NK-92 (cell line): ENCODE data around the gene DNM1.
"Not testable (repeated sequence)": the region's sequence is repeated elsewhere in the genome, so short reads cannot be mapped to it uniquely, and the experiment has no call there.

Experiments used
- DNase-seq: peaks from one replicate; lab custom pipeline; 2025; ENCODE audit not compliant: unreplicated experiment; lab: John Stamatoyannopoulos, UW

The DNM1 gene

DNA sequence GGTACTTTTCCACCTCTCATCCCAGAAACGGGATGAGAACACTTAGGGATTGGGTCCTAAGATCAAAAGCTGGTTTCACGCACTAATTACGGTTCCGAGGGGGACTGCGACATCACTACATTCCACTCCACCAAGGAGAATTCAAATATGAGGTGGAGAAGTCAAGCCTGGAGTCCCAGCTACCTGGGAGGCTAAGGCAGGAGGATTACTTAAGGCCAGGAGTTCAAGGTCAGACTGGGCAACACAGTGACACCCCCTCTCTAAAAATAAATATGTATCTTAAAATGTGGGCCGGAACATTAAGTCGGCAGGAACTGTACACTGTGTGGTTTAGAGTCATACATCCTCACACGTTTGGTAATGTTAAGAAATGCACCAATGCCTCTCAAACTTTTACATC, 71.1 kb downstream of the DNM1 start:
- DNase-seq, result no peak

DNA sequence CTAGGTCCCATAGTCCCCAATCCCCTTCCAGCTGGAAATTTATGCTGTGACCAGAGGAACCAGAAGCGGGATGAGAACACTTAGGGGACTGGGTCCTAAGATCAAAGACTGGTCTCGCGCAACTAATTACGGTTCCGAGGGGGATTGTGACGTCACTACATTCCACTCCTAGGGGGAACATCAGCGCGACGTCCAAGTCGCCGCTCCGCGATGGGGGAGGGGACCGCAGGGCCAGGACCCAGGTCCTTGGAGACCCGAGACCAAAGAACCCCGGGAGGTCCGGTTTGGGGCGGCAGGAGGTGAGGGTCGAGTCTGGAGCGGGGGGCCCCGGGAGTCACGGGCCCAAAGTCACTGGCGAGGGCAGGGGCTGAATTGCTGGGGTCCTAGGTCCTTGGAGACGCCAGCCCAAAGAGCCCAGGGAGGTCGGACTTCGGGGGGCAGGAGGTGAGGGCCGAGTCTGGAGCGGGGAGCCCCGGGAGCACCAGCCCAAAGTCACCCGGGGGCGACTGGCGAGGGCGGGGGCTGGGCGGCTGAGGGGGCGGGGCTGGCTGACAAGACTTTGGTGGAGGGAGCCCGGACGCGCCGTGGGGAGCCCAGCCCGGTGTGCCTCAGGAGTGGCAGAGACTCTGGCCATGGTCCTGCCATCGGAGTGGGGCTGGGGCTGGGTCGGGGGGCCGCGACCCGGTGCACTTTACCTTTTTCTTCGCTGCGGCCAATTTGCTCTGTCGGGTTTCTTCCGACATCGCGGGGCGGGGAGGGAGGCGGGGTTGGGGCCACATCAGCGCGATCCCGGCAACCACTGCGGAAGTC, 72.2 kb downstream of the DNM1 start, which contains the start of gene GOLGA2:
Gene GOLGA2, minus strand, starts transcription at position 810 of the 810 bp plus-strand sequence. Its CDS starts 31 bp downstream, at position 779.
- DNase-seq, result no peak

DNA sequence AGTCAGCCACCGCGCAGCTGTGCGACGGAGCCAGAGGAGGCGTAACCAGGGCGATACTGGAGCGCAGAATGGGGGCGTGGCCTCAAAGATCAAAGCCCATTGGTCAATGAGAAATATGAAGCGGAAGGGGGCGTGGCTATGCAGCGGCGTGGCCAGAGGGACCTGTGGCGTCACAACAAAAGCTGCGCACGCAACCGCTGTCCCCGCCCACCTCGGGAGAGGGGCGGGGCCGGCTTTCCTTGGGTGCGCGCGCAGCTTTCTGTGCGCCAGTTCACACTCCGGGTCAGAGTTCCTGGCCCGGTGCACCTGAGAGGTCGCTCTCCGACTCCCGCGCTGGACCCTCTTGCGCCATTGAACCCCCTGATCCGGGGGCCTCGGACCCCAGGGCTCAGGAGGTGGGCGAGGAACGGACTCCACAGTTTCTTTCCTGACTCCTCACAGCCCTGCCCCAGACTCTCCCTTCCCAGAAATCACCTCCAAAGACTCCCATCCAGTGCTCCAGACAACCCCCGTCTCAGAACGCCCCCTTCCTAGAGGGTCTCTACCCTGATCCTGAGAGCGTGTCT, 72.9 kb downstream of the DNM1 start, which contains the start of gene SWI5:
Gene SWI5, plus strand, starts transcription at position 269 of the 566 bp plus-strand sequence.
- peak; percentile 96 for DNase-seq

DNA sequence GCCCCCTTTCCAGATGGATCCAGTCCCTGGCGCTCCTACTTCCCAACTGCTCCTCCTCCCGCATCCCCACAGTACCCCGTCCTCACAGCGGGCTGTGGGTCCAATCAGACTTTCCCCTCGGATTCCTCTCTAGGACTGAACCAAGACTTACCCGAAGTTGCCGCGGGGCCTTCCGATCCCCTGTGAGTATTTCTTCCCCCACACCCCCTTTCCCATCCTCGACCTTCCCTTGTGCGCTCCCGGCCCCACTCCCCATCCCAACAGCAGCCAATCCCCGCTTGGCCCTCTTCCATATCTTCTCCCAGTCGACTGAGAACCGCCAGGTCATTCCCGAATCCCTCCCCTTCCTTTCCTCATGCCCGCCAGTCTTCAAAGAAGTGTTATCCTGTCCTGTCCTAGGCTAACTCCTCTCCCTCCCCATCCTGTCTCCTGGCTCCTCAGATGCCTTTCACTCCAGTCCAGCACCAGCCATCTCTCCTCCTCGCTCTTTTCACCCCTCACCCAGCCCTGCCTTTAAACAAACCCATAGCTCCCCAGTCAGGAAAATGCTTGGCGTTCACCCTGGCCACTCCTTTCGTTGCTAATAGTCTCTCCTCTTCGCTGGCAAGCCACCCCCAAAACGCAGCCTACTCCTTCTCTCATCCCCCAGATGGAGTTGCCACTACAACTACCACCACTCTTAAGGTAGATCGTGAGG, 73.5 kb downstream of the DNM1 start:
- DNase-seq, result no peak

DNA sequence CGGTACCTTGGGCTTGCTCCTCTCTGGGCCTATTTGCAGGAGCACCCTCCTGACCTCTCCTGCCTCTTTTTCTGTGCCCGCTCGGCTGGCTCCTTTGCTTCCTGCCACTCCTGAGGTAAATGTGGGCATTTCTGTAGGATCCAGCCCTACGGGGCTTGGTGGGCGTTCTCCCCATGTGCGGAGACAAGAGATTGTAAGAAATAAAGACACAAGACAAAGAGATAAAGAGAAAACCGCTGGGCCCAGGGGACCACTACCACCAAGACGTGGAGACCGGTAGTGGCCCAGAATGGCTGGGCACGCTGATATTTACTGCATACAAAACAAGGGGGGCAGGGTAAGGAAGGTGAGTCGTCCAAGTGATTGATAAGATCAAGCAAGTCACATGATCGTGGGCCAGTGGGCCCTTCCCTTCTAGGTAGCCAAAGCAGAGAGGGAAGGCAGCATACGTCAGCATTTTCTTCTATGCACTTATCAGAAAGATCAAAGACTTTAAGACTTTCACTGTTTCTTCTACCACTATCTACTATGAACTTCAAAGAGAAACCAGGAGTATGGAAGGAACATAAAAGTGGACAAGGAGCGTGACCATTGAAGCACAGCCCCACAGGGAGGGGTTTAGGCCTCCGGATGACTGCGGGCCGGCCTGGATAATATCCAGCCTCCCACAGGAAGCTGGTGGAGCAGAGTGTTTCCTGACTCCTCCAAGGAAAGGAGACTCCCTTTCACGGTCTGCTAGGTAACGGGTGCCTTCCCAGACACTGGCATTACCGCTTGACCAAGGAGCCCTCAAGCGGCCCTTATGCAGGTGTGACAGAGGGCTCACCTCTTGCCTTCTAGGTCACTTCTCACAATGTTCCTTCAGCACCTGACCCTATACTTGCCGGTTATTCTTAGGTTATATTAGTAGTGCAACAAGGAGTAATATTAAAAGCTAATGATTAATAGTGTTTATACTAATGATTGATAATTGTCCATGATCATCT, 76.2 kb downstream of the DNM1 start:
- DNase-seq, result not testable (repeated sequence)

DNA sequence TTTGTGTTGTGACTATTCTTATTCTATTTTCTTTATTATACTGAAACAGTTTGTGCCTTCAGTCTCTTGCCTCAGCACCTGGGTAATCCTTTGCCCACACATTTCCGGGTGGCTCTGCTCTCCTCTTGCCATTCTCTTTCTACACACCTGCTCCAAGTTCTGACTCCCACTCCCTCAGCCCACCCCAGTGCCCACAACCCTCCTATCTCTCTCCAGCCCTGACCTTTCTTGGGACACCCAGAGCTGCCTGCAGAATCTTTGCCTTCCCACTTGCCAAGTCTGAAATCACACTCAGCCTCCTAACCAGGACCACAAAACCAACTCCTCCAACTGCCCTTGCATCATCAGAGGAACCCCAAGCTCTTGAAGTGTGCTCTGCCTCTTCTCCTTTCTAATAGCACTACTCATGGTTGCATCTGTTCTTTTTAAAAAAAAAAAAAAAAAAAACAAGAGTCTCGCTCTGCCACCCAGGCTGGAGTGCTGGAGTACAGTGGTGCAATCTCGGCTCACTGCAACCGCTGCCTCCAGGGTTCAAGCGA, 77.0 kb downstream of the DNM1 start:
- DNase-seq, result no peak

DNA sequence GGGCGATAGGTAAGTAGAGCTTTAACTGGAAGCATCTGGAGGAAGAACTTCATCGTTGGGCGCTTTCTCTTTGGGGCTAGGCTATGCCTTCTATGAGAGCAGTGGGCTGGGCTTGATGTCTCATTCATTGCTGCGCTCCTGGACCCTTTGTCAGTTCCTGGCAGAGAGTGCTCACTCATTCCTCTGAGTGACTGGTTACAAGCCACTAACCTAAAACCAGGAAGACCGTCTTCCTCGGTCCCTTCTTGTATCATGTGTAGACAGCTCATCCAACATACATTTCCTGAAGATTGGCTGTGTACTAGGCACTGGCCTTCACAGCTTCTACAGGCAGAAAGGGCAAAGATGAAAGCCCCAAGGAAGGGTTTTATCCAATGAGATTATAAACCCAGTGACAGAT, 79.3 kb downstream of the DNM1 start:
- no peak for DNase-seq

DNA sequence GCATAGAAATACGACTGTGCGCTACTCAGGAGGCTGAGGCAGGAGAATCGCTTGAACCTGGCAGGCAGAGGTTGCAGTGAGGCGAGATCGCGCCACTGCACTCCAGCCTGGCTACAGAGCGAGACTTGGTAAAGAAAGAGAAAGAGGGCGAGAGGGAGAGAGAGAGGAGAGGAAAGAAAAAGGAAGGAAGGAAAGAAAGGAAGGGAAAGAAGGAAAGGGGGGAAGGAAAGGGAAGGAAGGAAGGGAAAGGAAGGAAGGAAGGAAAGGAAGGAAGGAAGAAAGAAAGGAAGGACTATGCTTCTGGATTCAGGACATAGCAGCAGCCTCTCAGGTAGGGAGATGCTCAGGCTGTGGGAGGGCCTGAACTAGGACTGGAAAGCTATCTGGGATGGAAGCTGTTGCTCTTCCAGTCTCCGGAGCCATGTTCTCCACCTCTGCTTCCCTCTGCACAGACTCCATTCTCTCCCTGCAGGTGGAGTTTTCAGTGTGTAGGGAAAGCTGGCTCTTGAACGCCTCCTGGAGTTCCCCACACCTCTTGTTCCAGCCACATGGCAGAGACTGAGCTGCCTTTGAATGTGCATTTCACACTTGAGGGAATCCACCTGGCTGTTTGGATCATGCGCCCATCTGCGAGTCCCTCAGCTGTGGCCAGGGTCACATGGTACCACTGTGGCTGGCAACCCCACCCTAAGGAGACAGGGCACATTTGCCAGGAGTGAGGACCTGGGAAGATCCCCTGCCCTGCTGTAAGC, 82.0 kb downstream of the DNM1 start:
- DNase-seq, result no peak

DNA sequence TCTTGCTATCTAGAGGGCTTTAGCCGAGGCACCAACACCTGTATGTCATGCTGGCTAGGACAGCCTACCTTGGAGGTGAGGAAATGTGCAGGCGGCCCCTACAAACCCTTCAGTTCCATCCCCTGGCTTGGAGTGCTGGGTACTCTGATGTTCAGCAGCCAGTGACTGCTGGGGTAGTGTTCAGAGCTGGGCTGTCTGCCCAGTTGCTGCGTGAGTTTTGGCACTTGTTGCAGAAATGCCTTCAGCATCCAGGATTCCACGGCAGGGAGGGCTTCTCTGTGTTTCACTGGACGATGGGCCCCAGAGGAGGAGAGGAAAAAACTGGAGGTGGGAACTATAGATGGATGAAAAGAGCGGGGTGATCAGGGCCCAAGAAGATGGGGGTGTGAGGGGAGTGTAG, 83.3 kb downstream of the DNM1 start:
- DNase-seq, result no peak

DNA sequence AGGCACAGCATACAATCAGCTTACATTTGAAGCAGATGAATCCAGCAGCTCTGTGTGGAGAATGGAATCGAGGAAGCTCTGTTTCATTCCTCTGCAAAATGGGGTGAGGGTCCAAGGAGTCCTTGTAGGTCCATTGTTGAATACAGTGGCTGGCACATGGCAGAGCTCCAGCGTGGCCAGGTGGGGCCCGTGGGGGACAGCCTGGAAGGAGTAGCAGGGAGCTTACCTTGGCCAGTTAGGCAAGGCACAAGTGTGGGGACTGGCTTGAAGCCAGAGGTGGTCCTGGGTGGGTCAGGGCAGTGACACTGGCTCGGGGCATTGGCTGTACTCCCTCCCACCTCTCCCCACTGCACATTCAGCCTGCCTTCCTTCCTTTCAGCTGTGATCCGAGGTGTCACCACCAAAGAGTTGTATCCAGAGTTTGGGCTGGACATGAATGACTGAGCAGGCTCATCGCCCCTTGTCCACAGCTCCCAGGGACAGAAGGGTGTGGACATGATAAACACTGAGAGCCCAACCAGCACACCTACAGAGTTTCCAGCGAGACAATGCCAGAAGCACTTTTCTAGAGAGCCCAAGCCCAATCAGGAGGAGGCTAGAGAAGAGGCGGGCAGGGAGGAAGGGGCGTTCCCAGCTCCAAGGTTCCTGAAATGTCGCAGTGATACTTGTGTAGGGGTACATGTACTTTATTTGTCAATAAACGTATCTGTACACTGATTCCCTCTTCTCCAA, 85.3 kb downstream of the DNM1 start:
- no peak for DNase-seq

DNA sequence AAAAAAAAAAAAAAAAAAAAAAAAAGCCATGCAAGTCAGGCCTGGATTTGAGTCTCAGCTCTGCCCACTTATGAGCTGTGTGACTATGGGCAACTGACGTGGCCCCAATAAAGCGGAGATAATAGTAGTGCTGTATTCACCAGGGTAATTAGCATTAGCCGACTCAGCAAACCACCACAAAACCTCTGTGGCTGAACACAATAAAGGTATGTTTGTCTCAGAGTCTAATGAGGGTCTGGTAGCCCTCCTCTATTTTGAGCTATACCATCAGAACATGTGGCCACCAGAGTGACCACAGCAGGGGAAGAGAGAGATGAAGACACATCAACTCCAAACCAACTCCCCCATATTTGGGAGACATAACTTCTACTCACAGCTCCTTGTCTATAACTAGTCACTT, 88.8 kb downstream of the DNM1 start:
- DNase-seq, result no peak

DNA sequence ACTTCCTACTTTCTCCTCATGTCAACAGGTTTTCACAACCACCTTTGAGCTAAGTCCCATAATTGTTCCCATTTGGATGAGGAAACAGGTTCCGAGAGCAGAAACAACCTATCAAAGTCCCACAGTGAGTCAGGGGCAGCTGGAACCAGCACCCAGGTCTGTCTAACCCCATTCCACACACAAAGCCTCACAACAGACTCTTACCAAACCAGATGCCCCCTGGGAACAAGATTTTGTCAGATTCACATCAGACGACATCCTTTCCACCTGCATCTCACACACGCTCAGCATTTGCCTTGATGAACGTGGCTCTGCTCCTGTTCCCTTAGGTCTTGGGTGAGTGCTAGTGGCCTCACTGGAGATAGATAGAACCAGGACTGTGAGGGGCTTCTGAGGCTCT, 89.9 kb downstream of the DNM1 start:
- DNase-seq, result no peak

DNA sequence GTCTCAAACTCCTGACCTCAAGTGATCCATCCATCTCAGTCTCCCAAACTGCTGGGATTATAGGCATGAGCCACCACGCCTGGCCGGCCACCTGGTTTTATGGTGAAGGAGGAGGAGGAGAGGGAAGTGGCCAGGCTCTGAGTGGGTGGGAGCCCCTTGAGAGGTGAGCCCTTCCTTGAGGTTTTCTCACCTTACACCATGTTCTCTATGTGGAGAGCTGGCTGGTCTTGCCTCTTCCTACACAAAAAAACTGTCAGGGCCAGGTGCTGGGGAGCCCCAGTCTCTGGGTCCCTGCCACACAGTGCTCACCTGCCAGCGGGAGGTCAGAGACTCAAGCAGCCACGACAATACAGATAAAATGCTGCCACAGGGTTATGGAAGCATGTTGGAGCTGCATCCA, 91.0 kb downstream of the DNM1 start:
- DNase-seq, result no peak

DNA sequence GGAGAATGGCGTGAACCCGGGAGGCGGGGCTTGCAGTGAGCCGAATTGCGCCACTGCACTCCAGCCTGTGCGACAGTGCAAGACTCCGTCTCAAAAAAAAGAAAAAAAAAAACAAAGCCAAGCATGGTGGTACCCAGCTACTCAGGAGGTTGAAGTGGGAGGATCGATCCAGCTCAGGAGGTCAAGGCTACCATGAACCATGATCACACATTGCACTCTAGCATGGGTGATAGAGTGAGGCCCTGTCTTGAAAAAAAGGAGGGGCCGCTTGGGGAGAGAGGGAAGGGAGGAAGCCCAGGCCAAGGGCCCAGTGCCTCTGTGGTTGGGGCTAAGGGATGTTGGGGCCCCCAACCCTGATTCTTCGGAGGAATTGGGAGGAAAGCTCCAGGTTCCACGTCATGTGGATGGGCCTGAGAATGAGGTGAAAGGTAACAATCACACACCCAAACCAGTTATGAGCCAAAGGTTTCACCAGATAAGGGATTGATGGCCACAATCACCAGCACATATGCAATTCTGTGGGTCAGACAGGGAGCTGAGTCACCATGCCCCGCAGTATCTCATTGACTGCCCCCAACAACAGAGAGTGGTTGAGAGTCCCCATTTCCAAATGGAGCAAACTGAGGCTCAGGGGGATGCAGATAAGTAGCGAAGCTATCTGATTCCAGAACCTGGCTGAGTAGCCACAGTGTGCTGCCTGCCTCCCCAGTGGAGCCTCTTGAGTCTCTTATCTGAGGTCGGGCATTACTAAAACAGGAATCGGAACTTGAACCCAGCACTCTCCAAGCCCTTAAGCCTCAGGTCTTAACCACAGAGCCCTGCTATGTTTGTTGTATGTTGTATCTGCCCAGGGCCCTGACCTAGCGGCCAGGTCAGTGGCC, 93.4 kb downstream of the DNM1 start:
- no peak for DNase-seq

DNA sequence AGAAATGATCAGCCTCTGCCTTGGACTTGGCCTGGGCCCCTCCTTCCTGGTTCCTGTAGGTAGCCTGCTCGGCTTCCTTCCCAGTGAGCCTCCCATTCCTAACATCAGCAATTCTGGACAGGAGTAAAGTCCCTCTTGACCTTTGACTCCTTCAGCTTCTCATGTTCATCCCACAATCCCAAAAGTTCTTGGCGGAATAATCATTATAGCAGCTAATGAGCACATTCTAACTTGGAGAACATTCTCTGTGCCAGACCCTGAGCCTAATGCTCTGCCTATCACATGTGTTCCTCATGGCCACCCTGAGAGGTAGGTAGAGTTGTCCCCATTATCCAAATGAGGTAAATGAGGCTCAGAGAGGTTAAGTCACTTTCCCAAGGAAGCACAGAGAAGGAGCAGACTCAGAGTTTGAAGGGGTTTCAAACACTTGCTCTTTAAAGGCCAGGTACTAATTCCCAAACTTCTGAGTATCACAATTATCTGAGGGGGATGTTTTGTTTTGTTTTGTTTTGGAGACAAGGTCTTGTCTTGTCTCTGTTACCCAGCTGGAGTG, 94.1 kb downstream of the DNM1 start:
- no peak for DNase-seq

DNA sequence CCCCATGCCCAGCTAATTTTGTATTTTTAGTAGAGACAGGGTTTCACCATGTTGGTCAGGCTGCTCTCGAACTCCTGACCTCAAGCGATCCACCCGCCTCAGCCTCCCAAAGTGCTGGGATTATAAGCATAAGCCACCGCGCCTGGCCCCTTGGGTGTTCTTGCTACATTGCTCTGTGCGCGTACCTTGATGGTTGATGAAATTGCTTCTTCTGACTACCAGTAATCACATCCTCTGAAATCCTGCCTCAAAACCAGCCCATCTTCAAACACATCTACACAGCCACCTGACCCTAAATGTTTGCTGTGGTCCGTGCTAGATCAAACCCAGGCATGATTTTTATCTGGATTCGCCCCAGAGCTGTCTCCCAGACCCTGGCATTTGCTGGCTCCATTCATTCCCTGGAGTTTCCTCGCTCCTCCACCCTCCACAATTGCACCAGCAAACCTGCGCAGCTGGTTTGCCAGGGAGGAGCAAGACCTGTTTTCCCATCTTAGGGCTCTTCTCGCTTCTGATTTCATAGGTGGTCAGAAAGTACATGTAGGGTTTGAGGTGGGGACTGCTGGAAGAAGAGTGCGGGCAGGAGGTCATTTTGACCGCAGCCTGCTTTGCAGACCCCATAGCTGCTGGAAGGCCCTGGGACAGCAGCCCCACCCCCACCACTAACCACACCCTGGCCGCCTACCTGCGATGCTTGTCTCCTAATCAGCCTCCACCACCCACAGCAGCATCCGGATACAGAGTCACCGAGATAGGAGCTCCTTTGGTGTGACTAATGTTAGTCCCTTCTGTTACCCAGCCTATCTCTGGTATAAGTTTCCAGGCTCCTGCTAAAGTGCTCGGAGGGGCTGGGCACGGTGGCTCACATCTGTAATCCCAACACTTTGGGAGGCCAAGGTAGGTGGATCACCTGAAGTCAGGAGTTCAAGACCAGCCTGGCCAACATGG, 95.6 kb downstream of the DNM1 start:
- no peak for DNase-seq
